Neuronal stem cell (in vitro differentiated cells): ENCODE measurements around the gene FAM241A.
A peak's percentile ranks its signal among the peaks of the same experiment; 100 is the strongest.

Experiments used
- DNase-seq: peaks from one replicate; pipeline ENCODE4 v3.0.0-alpha.2; 2013; ENCODE audit warnings: low spot score
- H2AFZ ChIP-seq: one replicate; pipeline ENCODE4 v1.6.1; 2013; ENCODE audit warnings: mild to moderate bottlenecking, low read length, inconsistent platforms
- H2AK5ac ChIP-seq: 2 replicates; pipeline ENCODE4 v1.6.1; 2013; ENCODE audit warnings: low read depth, mild to moderate bottlenecking, inconsistent platforms, low read length, moderate library complexity, mixed read lengths
- H2BK120ac ChIP-seq: 2 replicates; pipeline ENCODE4 v1.6.1; 2013; ENCODE audit warnings: low read depth, mild to moderate bottlenecking, inconsistent platforms, low read length, moderate library complexity, mixed read lengths
- H2BK12ac ChIP-seq: one replicate; pipeline ENCODE4 v1.6.1; 2013; ENCODE audit warnings: low read length, inconsistent platforms
- H2BK15ac ChIP-seq: 2 replicates; pipeline ENCODE4 v1.6.1; 2013; ENCODE audit warnings: mild to moderate bottlenecking, low read length, inconsistent platforms, mixed read lengths
- H2BK5ac ChIP-seq: one replicate; pipeline ENCODE4 v1.6.1; 2013; ENCODE audit warnings: inconsistent platforms, mild to moderate bottlenecking, low read length, moderate library complexity
- H3K14ac ChIP-seq: one replicate; pipeline ENCODE4 v1.6.1; 2013; ENCODE audit warnings: low read length, inconsistent platforms
- H3K18ac ChIP-seq: 2 replicates; pipeline ENCODE4 v1.6.1; 2013; ENCODE audit warnings: low read length, inconsistent platforms
- H3K23ac ChIP-seq: 2 replicates; pipeline ENCODE4 v1.6.1; 2013; ENCODE audit warnings: low read depth, mild to moderate bottlenecking, mixed read lengths, low read length, inconsistent platforms; ENCODE audit not compliant: poor library complexity
- H3K27ac ChIP-seq: replicated peaks from 3 replicates; pipeline ENCODE4 v1.5.1; 2013; ENCODE audit warnings: low read length, inconsistent platforms
- H3K27me3 ChIP-seq, 3 experiments: 2 replicates each; pipeline ENCODE4 v1.6.1; 2013; ENCODE audit warnings: low read length in 3 of 3, mild to moderate bottlenecking in 2 of 3, inconsistent platforms in 1 of 3, low read depth in 1 of 3, mixed read lengths in 1 of 3, moderate library complexity in 1 of 3; ENCODE audit not compliant: control insufficient read depth in 3 of 3, insufficient read depth in 3 of 3
- H3K36me3 ChIP-seq, 2 donors: replicated peaks in 1 of 2; 2 replicates each; pipeline ENCODE4 v1.6.1; 2013; ENCODE audit warnings: low read length in 2 of 2; ENCODE audit not compliant: control insufficient read depth in 2 of 2, insufficient read depth in 2 of 2
- H3K4ac ChIP-seq: 2 replicates; pipeline ENCODE4 v1.6.1; 2013; ENCODE audit warnings: inconsistent platforms, mild to moderate bottlenecking, low read length, moderate library complexity
- H3K4me1 ChIP-seq, 2 donors: 1 replicate in 1 of 2; 2 replicates in 1 of 2; pipeline ENCODE4 v1.6.1; 2013; ENCODE audit warnings: low read length in 2 of 2, low read depth in 1 of 2; ENCODE audit not compliant: control insufficient read depth in 2 of 2, insufficient read depth in 1 of 2
- H3K4me2 ChIP-seq: one replicate; pipeline ENCODE4 v1.6.1; 2013; ENCODE audit warnings: mild to moderate bottlenecking, low read length, inconsistent platforms; ENCODE audit not compliant: insufficient read depth, poor library complexity, severe bottlenecking
- H3K4me3 ChIP-seq, 2 donors: 2 replicates each; pipeline ENCODE4 v1.5.1; 2013; ENCODE audit warnings: low read length in 2 of 2, mild to moderate bottlenecking in 2 of 2, inconsistent platforms in 1 of 2, moderate library complexity in 1 of 2
- H3K79me1 ChIP-seq: one replicate; pipeline ENCODE4 v1.6.1; 2013; ENCODE audit warnings: low read depth, mild to moderate bottlenecking, inconsistent platforms, low read length, moderate library complexity
- H3K9ac ChIP-seq: one replicate; pipeline ENCODE4 v1.6.1; 2013; ENCODE audit warnings: mild to moderate bottlenecking, low read depth, low read length, inconsistent platforms; ENCODE audit not compliant: poor library complexity
- H3K9me3 ChIP-seq, 2 donors: replicated peaks in 1 of 2; 2 replicates each; pipeline versions ENCODE3 to v1.6.1; 2013; ENCODE audit warnings: low read length in 2 of 2, mild to moderate bottlenecking in 2 of 2, inconsistent platforms in 1 of 2, low read depth in 1 of 2, mixed read lengths in 1 of 2, moderate library complexity in 1 of 2; ENCODE audit not compliant: control insufficient read depth in 2 of 2, insufficient read depth in 1 of 2
- H4K8ac ChIP-seq: one replicate; pipeline ENCODE4 v1.6.1; 2013; ENCODE audit warnings: low read depth, mild to moderate bottlenecking, inconsistent platforms, low read length, moderate library complexity
- H4K91ac ChIP-seq: one replicate; pipeline ENCODE4 v1.6.1; 2013; ENCODE audit warnings: low read length, low read depth, mild to moderate bottlenecking, inconsistent platforms; ENCODE audit not compliant: poor library complexity
- WGBS, 2 donors: extraction: QIAGEN DNeasy Blood & Tissue Kit; methylation state at CpG; one replicate each; pipeline ENCODE4 v1.1.7; 2013; ENCODE audit warnings: missing lambda C conversion rate in 2 of 2, mixed read lengths in 1 of 2; ENCODE audit not compliant: insufficient read length in 2 of 2, insufficient replicate concordance in 1 of 2; ENCODE audit errors: extremely low coverage in 2 of 2; 5-methylcytosine and 5-hydroxymethylcytosine counted together

The FAM241A gene

DNA sequence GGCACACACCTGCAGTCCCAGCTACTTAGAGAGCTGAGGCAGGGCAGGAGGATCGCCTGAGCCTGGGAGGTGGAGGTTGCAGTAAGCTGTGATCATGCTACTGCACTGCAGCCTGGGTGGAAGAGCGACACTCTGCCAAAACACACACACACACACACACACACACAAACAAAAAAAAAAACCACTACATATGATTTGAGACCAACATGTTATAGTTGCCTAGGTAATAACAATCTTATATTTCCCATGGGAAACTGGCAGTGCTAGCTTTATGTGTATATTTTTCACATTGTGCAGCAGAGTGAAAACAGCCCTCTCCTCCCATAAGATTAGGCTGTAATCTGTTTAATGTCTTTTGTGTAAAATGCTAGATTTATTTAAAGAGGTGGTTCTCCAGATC is 3.1 kb upstream of the FAM241A start:
- no peak overlapping the region for H2BK12ac ChIP-seq
- no peak overlapping the region for H3K14ac ChIP-seq
- no peak overlapping the region for H2BK15ac ChIP-seq
- no peak overlapping the region for H3K23ac ChIP-seq
- H3K79me1 ChIP-seq, result no peaks in the 10 kb centered on the region
- no peak overlapping the region for H2AFZ ChIP-seq
- no peak for DNase-seq
- H3K4me1 ChIP-seq, result no peaks in the 10 kb centered on the region
- no peak overlapping the region for H3K4me3 ChIP-seq
- H3K9ac ChIP-seq, result no peak overlapping the region
- H2BK120ac ChIP-seq, result no peak overlapping the region
- H3K4ac ChIP-seq, result no peak overlapping the region
- no peak overlapping the region for H2BK5ac ChIP-seq
- no peak overlapping the region for H3K4me2 ChIP-seq
- no peak overlapping the region for H2AK5ac ChIP-seq
- H4K91ac ChIP-seq, result no peak overlapping the region
- WGBS, 2 donors, result no CpG with 5 or more reads among the region's 2 CpGs
- H3K27ac ChIP-seq, result no peak overlapping the region
- no peaks in the 10 kb centered on the region for H3K36me3 ChIP-seq
- peaks cover 0 to 22% (median 8%) of the 10 kb centered on the region in 3 experiments for H3K27me3 ChIP-seq
- no peaks in the 10 kb centered on the region for H3K9me3 ChIP-seq
- H4K8ac ChIP-seq, result no peak overlapping the region
- H3K18ac ChIP-seq, result peak overlapping the region; percentile 19

DNA sequence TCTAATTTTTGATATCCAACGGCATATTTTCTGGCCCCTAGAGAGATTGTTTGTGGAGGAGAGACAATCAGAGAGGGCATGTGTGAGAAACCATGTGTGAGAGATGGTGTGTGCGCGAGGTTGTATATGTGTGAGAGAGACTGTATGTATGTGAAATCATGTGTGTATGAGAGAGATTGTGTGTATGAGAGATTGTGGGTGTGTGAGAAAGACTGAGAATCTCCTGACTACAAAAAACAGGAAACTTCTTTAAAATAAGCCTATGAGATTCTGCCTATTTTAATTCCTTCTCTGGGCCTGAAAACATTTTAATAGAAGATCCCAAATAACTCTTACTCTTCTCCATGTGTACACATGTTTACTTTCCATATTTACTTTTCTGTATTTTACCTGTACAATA is 1.5 kb upstream of the FAM241A start:
- Histone ChIP-seq H3K9me3 (no peaks in the 10 kb centered on the region), H3K79me1 (no peaks in the 10 kb centered on the region), H2BK5ac (no peak overlapping the region), H2BK120ac (no peak overlapping the region), H2BK15ac (no peak overlapping the region), H2AFZ (no peak overlapping the region), H3K27me3 (peaks cover 0 to 38% (median 11%) of the 10 kb centered on the region in 3 experiments), H3K18ac (no peak overlapping the region), H3K4ac (no peak overlapping the region), H3K9ac (no peak overlapping the region), H3K36me3 (no peaks in the 10 kb centered on the region), H3K27ac (no peak overlapping the region), H4K8ac (no peak overlapping the region), H3K23ac (no peak overlapping the region), H3K4me3 (no peak overlapping the region), H3K4me1 (no peaks in the 10 kb centered on the region), H3K14ac (no peak overlapping the region), H2BK12ac (no peak overlapping the region), H2AK5ac (no peak overlapping the region), H4K91ac (no peak overlapping the region), H3K4me2 (no peak overlapping the region)
- WGBS, 2 donors, result 100% methylated on average over 2 of the region's 3 CpGs
- no peak for DNase-seq

DNA sequence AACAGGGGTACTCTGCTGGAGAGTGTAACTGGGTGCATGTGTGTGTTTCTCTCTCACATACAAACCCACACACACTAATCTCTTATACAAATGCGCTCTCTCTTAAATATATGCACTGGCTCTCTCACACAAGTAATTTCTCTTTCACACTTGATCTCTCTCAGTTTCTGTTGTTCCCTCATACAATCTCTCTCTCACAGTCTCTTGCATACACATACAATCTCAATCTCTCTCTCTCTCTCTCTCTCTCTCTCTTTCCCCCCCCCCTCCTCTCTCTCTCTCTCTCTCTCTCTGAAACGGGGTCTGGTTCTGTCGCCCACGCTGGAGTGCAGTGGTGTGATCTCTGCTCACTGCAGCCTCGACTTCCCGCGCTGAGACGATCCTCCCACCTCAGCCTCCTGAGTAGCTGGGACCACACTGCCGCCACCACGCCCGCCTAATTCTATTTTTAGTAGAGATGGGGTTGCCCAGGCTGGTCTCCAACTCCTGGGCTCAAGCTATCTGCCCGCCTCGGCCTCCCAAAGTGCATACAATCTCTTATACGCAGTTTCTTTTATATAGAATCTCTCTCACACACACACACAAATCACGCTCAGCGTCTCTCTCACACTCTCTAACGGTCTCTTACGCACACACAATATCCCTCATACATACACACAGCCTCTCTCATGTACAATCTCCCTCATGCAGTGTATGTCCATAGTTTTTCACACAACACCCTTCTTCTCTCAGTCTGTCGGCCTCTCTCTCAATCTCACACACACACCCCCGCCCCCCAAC is 518 bp upstream of the FAM241A start:
- Histone ChIP-seq H3K27me3 (peaks cover 0 to 40% (median 11%) of the 10 kb centered on the region in 3 experiments), H3K4me1 (no peaks in the 10 kb centered on the region), H3K27ac (no peak overlapping the region), H3K4me3 (no peak overlapping the region), H3K9ac (no peak overlapping the region), H2AK5ac (no peak overlapping the region), H2BK12ac (peak overlapping the region; percentile 84), H4K8ac (peak overlapping the region; percentile 17), H3K18ac (no peak overlapping the region), H3K9me3 (no peaks in the 10 kb centered on the region), H2BK5ac (no peak overlapping the region), H4K91ac (no peak overlapping the region), H2BK15ac (no peak overlapping the region), H2BK120ac (no peak overlapping the region), H2AFZ (peak overlapping the region; percentile 97), H3K36me3 (no peaks in the 10 kb centered on the region), H3K4me2 (peak overlapping the region; percentile 2), H3K4ac (no peak overlapping the region), H3K79me1 (no peaks in the 10 kb centered on the region), H3K23ac (no peak overlapping the region), H3K14ac (no peak overlapping the region)
- no peak for DNase-seq
- WGBS, 2 donors, result 100% methylated on average over 4 of the region's 20 CpGs; no CpG with 5 or more reads in 1 of the 2 donors

DNA sequence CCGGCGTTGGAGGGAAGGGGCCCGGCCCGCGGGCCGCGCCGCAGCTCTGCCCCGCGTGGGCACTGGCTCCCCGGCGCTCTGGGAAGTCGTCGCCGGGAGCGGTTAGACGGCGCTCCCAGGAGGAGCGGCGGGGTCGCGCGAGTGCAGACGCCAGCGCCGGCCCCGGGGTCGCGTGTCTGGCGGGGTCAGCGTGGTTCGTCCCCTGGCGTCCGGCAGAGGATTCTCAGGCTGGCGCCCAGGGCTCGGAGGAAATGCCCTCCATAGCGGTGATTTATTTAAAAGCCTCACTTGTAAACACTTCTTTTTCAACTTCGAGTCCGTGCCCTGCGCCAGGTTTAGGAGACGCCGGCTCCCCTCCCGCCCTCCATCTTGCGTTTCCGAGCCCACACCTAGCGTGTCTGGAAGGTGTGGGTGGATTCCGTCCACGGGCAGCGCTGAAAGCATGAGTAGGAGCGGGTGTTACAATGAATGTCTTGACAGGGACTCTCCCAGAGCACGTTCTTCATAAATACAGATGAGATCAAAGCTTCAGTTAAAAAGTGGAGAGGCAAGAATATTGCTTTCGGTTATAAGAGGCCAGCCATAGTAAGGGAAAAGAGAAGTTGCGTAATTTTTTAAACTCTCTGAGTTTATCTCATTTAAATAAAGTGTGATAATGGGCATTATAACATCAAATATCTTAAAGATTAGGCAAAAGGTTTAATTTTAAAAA is 692 bp downstream of the FAM241A start:
- Histone ChIP-seq H3K14ac (no peak overlapping the region), H2BK15ac (no peak overlapping the region), H2BK120ac (no peak overlapping the region), H4K8ac (no peak overlapping the region), H3K27ac (no peak overlapping the region), H3K27me3 (peaks cover 0 to 48% (median 11%) of the 10 kb centered on the region in 3 experiments), H3K4me1 (no peaks in the 10 kb centered on the region), H2AFZ (peak overlapping the region; percentile 97), H3K9me3 (no peaks in the 10 kb centered on the region), H3K4me3 (peak overlapping the region; percentile 51 to 92), H3K4me2 (peak overlapping the region; percentile 91), H3K79me1 (no peaks in the 10 kb centered on the region), H3K36me3 (no peaks in the 10 kb centered on the region), H2AK5ac (no peak overlapping the region), H3K23ac (no peak overlapping the region), H3K18ac (no peak overlapping the region), H2BK5ac (no peak overlapping the region), H3K4ac (no peak overlapping the region), H2BK12ac (no peak overlapping the region), H4K91ac (no peak overlapping the region), H3K9ac (no peak overlapping the region)
- peak; percentile 37 for DNase-seq
- WGBS, 2 donors, result no CpG with 5 or more reads among the region's 53 CpGs
